ENCODE results near the gene MAP3K6.
"Not testable (repeated sequence)": the region's sequence is repeated elsewhere in the genome, so short reads cannot be mapped to it uniquely, and the experiment has no call there.

MAP3K6 gene

DNA sequence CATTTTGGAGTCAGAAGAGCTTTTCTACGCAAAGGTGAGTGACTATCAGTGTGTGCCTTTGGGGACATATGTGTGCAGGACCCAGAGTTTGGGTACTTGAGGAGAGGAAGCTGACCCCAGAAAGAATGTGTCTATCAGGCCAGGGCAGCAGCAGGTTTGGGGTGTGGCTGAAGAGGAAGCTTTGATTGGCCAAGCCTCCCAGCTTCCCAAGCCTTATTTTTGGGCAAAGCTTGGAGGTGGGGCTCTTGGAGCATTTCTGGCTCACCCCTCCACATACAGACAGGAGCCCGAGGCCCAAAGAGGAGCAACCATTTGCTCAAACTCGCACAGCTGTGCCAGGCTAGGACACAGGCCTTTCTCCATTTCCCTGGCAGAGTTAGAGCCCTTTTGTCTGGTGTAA is 30.3 kb upstream of the MAP3K6 start:
- DNase-seq = no peak

DNA sequence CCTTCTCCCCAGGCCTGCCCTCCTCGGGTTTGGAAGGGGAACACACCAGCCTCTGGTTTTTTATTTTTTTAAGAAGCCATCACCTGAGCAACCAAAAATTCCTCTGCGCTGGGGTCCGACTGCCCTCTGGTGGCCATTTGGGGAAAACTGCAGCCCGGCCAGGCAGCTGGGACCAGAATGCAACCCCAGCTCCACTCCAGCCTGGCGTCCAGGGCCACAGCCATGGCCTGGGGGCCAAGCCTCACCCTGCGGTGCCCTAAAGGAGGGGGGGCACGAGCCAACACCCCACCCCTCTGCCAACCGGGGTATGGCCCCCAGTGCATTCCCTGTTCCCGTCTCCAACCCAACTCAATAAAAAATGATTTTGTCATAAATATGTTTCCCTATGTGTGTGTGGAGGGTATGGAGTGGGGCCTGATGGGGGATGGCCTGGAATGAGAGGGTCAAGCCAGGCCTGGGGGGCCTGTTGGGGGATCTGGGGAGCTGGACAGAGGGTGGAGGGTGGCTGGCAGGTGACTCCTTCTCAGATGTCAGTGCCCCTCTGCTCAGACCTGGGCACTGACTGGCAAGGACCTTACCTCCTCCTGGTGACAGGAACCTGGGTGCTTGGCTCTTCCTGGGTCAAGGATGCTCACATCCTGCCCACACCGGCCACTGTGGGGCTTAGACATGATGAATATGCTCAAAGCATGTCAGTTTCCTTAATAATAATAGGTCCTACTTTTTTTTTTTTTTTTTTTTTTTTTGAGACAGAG is 28.9 kb upstream of the MAP3K6 start:
- DNase-seq = peak; percentile 38 to 46

DNA sequence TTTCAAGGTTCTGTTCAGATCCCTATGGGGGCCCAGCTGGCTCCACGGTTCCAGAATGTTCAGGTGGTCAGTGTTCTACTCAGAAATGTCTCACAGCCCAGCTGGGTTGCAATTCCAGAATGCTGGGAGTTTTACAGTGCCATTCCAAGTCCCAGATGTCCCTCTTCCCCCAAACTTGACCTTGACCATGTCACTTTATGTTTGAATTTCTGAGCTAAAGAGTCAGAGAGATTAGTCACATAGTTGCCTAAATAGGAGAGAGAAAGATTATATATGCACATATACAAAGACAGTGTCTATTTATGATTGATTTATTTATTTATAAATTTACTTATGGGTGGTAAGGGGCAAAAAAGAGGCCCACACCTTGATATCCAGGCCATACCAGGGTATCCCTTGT is 28.2 kb upstream of the MAP3K6 start:
- no peak for DNase-seq

DNA sequence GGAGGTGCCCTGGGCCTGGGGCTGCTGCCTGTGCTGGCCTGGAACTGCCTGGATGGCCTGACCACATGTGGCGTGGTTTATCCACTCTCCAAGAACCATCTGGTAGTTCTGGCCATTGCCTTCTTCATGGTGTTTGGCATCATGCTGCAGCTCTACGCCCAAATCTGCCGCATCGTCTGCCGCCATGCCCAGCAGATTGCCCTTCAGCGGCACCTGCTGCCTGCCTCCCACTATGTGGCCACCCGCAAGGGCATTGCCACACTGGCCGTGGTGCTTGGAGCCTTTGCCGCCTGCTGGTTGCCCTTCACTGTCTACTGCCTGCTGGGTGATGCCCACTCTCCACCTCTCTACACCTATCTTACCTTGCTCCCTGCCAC is 27.5 kb upstream of the MAP3K6 start:
- no peak for DNase-seq

DNA sequence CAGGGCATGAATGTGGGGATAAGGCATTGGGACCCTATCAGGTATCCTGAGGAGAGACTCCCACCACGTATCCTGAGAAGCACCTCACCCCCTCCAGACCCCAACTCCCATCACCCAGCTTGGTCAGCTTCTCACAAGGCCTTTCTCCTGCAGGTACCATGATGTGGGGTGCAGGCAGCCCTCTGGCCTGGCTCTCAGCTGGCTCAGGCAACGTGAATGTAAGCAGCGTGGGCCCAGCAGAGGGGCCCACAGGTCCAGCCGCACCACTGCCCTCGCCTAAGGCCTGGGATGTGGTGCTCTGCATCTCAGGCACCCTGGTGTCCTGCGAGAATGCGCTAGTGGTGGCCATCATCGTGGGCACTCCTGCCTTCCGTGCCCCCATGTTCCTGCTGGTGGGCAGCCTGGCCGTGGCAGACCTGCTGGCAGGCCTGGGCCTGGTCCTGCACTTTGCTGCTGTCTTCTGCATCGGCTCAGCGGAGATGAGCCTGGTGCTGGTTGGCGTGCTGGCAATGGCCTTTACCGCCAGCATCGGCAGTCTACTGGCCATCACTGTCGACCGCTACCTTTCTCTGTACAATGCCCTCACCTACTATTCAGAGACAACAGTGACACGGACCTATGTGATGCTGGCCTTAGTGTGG is 27.0 kb upstream of the MAP3K6 start:
- DNase-seq = no peak

DNA sequence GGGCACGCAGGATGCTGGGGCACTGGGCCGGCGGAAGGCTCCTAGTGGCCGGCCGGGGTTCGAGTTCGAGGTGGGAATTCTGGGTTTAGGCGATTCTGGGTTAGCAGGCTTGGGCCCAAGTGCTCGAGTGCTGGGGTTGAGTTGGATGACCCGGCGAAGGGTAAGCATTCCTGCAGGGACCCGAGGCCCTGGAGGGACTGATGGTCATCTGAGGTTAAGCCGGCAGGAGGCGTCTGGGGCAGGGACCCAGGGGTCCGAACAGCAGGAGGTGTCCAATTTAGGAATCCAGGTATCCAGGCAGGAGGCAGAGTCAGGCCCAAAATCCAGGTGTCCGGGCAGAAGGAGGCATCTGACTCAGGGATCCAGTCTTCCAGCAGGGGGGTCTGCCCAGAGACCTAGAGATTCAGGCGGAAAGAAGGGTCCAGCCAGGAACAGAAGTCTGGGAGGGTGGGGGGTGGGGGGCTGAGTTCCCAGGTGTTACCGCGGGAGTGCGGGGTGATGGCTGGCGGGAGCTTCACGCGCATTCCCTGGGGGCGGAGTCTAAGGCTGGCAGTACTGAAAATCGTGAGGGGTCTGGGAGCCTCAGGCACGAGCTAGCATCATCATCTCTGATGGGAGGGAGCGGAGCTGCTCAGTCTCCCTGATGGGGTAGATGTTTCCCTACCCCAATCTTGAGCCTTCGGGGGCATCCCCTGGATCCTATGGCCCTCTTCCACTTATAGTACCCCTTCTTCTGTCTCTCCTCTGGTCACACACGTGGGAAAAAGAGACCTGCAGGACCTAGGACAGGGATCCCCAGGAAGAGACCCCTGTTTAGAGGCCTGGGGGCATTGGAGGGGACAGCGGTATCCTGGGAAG is 26.2 kb upstream of the MAP3K6 start:
- no peak for DNase-seq

DNA sequence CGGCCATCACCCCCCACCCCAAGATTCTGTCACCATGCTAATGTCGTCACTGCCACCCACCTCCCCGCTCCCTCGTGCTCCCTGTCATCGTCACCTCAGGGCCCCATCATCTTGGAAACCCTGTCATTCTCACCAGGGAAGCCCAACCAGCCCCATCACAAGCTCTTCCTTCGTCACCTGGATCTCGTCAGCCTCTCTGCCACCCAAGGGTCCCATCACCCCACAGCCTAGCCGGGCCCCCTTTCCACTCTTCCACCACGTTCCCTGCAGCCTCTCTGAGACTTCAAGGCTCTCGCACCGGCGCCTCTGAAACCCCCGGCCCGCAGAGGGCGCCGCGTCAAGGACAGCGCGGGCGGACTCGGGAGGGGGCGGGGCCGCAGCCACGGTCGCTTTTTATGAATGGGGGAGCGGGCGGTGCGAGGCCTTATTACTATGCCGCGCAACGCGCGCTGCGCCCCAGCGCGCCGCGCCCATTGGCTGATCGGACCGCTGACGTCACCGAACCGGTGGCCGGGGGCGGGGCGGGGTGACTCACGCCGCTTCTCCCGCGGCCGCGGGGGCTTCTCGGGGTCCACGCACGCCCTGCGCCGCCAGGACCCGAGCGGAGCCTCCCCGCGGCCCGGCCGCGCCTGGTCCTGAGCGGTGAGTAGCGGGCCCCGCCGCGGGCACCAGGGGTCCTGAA is 25.5 kb upstream of the MAP3K6 start, which contains the start of gene GPR3:
TSS of gene GPR3 (plus strand) at position 527 of the 682 bp plus-strand sequence. CDS start 1,177 bp downstream, outside the sequence.
- peak; percentile 69 to 84 for DNase-seq

DNA sequence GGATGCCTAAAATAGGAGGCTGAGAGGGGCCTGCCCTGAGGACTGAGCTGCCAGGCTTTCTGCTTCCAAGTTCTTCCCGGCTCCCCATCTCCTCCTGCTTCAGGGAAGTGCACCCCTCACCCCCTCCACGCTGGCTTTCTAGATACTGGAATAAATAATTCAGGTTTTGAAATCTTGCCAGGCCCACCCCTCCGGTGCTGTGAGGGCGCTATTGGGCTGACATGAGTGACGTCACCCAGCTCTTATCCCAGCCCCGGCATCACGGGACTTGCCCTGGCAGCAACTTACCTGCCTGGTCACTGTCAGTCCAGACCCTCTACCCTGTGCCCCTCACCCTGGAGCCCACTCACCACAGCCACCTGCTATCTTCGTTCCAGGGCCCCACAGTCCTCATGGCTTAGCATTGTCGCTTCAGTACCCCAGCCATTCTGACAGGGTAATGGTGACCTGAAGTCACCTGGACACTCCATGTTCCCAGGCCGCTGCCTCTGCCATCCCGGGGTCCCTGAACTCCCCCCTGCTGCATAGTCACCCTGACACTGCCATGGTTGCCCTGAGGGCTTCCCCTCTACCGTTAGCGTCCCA is 24.8 kb upstream of the MAP3K6 start:
- no peak for DNase-seq

DNA sequence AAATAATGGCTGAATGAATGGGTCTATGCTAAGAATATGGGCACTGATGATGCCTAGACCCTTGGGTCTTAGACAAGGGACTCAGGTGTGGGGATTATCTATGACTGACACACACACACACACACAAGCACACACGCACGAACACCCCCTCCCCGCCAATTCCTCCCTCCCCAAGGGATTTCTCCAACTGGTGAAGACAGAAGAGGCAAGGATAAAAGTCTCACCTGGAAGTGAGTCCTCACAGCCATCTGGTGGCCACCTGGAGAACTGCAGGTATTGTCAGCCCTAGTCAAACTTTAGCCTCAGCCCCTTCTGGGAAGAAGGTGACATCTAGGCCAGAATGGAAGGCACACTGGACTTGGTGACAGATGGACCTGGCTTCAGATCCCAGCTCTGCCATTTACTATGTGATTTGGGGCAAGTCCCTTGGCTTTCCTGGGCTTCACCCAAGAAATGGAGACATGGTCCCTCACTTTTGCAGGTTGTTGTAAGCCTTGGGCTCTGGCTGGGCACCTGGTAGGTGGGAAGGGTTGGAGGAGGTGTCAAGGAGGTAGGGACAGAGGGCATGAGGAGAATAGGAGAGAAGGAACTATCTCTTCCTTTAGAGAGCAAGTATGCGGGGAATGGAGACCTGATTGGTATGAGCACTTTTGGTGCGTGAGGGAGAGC is 21.7 kb upstream of the MAP3K6 start:
- peak; percentile 62 to 69 for DNase-seq

DNA sequence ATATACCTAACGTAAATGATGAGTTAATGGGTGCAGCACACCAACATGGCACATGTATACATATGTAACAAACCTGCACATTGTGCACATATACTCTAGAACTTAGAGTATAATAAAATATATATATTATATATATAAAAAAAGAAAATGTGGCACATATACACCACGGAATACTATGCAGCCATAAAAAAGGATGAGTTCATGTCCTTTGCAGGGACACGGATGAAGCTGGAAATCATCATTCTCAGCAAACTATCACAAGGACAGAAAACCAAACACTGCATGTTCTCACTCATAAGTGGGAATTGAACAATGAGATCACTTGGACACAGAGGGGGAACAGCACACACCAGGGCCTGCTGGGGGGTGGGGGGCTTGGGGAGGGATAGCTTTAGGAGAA is 18.0 kb upstream of the MAP3K6 start:
- DNase-seq = not testable (repeated sequence)

DNA sequence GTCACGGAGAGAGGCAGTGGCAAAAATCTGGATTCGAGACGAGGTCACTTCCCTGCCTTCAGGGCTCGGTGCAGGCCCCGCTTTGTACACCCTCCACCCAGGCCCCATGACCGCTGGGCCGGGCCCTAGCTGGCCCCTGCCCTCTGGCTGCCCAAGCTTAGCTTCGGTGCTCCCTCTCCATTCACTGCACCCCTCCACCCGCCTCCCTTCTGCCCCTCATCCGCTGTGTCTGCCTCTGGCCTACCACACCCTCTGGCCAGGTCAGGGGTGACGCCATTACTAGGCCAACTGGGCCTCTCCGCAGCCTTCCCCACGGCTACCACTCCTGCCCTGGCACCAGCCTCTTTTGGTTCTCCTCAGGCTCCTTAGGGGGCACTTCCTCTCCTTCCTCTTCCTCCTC is 16.9 kb upstream of the MAP3K6 start:
- DNase-seq = no peak

DNA sequence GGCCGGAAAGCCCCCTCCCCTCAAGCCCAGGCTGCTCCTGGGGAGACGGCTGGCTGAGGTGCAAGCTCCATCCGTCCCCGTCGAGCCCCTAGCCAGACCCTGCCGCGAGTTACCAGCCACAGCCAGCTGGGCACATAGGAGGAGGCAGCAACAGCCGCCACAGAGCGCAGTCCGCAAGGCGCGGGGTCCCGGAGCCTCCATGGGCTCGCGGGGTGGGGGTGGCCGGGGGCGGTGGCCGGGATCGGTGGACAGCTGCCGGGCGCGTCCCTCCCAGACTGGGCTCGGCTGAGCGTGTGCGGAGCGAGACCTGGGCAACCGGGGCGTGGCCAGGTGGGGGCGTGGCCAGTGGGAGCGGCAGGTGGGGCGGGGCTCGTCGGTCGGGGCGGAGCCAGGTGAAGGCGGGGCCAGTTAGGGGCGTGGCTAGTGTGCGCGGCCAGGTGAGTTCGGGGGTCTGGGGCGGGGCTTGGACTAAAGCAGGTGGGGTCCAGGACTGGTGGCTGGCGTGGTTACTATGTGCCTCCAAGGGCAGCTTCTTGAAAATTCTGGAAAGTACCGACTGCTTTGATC is 16.4 kb upstream of the MAP3K6 start, which contains the start of gene CD164L2:
TSS of gene CD164L2 (minus strand) at position 295 of the 567 bp plus-strand sequence. CDS start at position 201, 94 bp downstream.
- DNase-seq = peak; percentile 26 to 49

DNA sequence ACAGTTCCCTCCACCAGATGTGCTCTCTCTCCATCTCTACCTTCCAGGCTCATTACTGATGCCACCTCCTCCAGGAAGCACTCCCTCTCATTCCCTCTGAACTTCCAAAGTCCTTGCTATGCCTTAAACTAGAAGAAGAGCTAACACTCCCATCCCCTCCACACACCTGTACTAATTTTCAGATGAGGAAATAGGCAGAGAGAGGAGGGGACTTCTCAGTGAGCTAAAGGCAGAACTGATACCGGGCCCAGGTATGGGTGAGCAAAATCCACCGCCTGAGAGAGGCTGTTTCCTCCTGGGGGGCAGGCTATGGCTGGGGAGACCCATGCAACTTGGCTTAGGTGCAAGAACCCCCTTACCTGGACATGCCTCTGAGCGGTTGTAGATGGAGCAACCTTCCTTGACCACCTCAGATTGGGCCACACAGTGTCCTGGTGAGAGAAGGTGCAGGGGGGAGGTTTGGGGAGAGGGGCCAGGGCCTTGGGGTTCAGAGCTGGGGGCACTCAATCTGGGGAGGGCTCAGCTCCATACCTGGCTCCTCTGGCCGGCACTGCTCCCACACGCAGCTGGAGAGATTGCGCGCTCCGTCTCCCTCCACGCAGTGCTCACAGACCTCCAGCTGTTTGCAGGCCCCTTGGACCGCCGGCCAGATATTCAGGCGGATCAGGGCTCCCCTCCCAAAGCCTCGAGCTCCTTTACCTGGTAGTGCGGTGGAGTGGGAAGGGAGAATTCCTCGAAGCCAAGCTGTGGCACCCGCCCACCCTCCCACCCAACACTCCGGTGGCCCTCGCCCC is 15.4 kb upstream of the MAP3K6 start:
- DNase-seq = no peak

DNA sequence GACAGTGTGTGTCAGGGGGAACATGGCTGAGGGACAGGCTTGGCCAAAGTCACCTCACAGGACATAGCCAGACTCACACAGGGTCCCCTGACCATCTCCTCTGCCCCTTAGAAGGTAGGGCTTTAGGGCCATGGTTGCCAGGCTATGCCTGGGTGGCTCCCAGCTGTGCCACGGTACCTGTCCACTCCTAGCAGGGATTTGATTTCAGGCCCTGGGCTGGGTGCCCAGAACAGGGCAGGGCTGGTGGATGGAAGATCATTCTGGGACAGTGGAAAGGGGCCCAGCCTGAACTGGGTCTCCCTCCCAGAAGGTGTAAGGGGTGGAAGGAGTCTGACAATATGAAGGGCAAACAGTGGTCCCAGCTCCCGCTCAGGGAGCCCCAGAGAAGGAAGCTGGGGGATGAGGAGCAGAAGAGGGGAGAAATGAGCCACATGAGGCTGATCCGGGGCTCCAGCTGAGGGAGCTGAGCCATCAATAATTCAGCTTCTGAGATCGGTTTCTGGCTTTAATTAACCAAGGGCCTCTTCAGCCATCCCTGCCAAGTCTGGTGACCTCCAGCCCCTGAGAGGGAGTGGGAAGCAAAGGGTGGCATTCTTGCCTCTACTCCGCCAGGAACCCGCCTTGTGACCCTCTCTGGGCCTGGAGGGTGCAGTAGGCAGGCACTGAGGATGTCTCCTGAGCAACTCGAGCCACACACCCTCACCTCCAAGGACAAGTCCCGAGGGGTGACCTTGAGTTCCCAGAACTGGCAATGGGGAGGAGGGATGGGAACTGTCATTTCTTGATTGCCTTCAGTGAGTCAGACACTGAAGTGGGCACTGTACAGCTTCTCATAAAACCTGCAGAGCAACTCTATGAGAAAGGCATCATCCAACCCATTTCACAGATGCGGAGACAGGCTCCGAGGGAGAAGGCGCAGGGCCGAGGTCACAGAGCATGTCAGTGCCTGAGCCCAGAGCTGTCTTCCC is 14.3 kb upstream of the MAP3K6 start:
- DNase-seq = no peak

DNA sequence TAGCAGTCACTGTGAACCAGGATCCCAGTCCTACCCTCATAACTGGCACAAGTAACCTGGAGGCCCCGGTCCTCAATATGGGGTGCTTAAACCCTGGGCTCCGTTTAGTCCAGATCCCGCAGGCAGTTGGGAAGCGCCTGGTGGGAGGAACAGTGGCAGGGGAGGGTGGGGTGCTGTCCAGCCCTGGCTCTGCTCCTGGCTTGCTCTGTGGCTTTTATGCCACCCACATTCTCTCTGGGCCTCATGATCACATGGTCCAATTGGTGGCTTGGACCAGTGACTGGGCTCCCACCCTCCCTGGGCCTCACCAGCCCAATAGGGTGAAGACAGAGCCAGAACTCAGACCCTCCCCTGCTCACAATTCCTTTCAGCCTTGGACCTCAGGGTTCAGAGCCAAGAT is 13.5 kb upstream of the MAP3K6 start:
- DNase-seq = no peak

DNA sequence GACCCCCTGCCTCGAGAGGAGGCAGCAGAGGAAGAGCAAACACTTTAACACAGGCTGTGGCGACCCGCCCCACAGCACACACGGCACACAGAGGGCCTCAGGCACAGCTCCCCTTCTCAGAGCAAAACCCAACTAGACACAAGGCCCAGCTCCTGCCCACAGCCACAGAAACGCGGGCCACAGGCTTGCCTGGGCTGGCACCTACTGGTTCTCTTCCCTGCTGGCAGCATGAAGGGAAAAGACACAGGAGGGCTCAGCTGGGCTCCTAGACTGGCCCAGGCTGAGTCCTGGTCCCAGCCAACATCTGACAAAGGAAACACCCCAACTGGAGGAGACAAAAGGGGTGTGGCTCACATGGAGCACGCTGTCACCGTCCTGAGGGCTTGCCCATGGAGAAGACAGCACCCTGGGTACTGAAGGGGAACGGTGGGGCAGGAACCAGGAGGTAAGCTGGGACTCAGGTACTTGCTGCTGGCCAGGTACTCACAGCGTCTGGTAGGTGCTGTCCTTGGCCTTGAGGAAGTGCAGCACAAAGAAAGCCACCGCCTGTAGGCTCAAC is 12.9 kb upstream of the MAP3K6 start:
- DNase-seq = no peak

DNA sequence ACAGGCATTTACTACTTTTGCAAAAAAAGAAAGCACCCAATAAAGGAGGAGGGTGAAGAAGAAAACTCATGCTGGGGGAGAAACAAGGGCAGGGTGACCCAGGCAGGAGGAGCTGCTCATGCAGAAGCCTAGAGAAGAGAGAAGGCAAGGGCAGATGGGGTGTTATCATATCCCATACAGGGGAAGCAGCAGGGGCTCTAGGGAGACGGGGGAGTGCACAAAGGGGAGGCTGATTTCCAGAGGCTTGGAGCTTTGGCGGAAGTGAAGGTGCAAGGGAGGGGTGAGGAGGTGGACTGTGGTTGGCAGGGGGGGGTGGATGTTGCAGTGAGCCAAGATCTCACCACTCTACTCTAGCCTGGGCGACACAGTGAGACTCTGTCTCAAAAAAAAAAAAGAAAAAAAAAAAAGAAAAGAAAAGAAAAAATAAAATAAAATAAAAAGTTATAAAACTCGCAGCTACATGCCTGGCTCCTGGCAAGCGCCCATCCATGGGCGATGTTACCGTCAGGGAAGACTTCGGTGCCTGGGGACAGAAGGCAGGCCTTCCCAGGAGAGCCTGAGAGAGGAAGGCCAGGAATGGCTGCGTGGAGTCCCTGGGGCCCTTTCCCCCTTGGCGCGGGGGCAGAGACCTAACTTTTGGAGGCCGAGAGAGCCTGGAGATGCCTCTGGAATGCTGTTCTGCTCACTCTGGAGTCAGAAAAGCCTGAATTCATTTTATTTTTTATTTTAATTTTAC is 11.2 kb upstream of the MAP3K6 start:
- no peak for DNase-seq

DNA sequence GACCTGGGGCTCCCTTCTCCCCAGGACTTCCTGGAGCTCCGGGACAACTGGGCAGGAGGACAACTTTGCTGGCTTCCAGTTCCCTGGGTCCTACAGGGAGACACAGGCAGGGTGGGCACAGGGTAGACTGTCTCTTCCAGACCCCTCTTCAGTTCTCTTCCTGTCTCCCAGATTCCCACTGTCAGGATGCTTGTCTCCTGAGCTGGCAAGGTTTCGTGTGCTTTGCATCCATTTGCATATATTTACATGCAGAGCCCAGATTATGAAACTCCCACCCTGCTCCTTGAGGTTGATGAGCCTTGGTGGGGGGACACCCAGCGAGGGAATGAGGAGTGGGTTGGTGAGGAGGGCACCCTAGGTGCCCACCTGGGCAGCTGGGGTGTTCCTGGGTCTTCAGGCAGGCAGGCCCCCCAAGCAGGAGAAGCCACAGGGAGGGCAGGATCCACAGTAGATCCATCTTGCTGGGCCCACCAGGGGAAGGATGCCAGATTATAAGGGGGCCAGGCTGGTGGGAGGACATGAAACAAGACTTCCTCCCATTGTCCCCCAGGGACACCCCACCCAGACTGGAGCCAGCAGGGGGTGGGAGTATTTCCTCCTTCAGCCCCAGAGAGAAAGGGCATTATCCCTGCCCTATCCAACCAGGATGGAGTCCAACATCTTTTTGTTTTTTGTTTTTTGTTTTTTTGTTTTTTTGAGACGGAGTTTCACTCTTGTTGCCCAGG is 7.8 kb upstream of the MAP3K6 start, which contains the start of gene FCN3:
TSS of gene FCN3 (minus strand) at position 463 of the 725 bp plus-strand sequence. CDS start at position 457, 6 bp downstream.
- DNase-seq = no peak
